H9 (cell line): ENCODE data around the gene FLRT2. TPM values are rescaled to one million over a fixed set of nuclear protein-coding genes. Genes with fewer than 3 reads are reported as not detected.

Experiments used
- DNase-seq: peaks from one replicate; pipeline ENCODE4 v3.0.0-alpha.2; 2017
- H2AFZ ChIP-seq: one replicate; pipeline ENCODE4 v1.6.1; 2013; ENCODE audit warnings: mild to moderate bottlenecking, low read length, control low read depth, moderate library complexity
- H2AK5ac ChIP-seq: 2 replicates; pipeline ENCODE4 v1.6.1; 2013; ENCODE audit warnings: low read length, control low read depth, mixed read lengths; ENCODE audit not compliant: insufficient read length
- H2BK120ac ChIP-seq: one replicate; pipeline ENCODE4 v1.6.1; 2013; ENCODE audit warnings: low read depth, mild to moderate bottlenecking, low read length, control low read depth, inconsistent platforms; ENCODE audit not compliant: poor library complexity, severe bottlenecking
- H2BK12ac ChIP-seq: 2 replicates; pipeline ENCODE4 v1.6.1; 2013; ENCODE audit warnings: low read length, control low read depth, mixed read lengths, low read depth; ENCODE audit not compliant: insufficient read length
- H2BK15ac ChIP-seq: 2 replicates; pipeline ENCODE4 v1.6.1; 2013; ENCODE audit warnings: low read depth, low read length, control low read depth
- H2BK20ac ChIP-seq: one replicate; pipeline ENCODE4 v1.6.1; 2013; ENCODE audit warnings: low read depth, mild to moderate bottlenecking, low read length, control low read depth, inconsistent platforms; ENCODE audit not compliant: poor library complexity, severe bottlenecking
- H2BK5ac ChIP-seq: 2 replicates; pipeline ENCODE4 v1.6.1; 2013; ENCODE audit warnings: low read length, control low read depth, mixed read lengths; ENCODE audit not compliant: insufficient read length
- H3K14ac ChIP-seq: 2 replicates; pipeline ENCODE4 v1.6.1; 2013; ENCODE audit warnings: low read length, control low read depth; ENCODE audit not compliant: insufficient read depth
- H3K18ac ChIP-seq: 2 replicates; pipeline ENCODE4 v1.6.1; 2013; ENCODE audit warnings: low read depth, mild to moderate bottlenecking, mixed read lengths, low read length, control low read depth; ENCODE audit not compliant: insufficient read length
- H3K23ac ChIP-seq: 2 replicates; pipeline ENCODE4 v1.6.1; 2013; ENCODE audit warnings: low read length, control low read depth, mixed read lengths, low read depth; ENCODE audit not compliant: insufficient read length
- H3K23me2 ChIP-seq: 2 replicates; pipeline ENCODE4 v1.6.1; 2013; ENCODE audit warnings: low read depth, mild to moderate bottlenecking, mixed read lengths, low read length, control low read depth; ENCODE audit not compliant: insufficient read length, poor library complexity, severe bottlenecking
- H3K27ac ChIP-seq: 2 replicates; pipeline ENCODE4 v1.5.1; 2013; ENCODE audit warnings: low read length, control low read depth, mixed read lengths, low read depth; ENCODE audit not compliant: insufficient read length
- H3K27me3 ChIP-seq: 2 replicates; pipeline ENCODE4 v1.6.1; 2013; ENCODE audit warnings: low read length, control low read depth, inconsistent platforms; ENCODE audit not compliant: insufficient read depth
- H3K4ac ChIP-seq: 2 replicates; pipeline ENCODE4 v1.6.1; 2013; ENCODE audit warnings: low read depth, mild to moderate bottlenecking, control low read depth, inconsistent platforms, low read length, moderate library complexity
- H3K4me1 ChIP-seq: 2 replicates; pipeline ENCODE4 v1.6.1; 2013; ENCODE audit warnings: low read length, control low read depth, inconsistent platforms; ENCODE audit not compliant: insufficient read depth
- H3K4me2 ChIP-seq: 2 replicates; pipeline ENCODE4 v1.6.1; 2013; ENCODE audit warnings: low read length, control low read depth, mixed read lengths; ENCODE audit not compliant: insufficient read length, insufficient read depth
- H3K56ac ChIP-seq: 2 replicates; pipeline ENCODE4 v1.6.1; 2013; ENCODE audit warnings: low read depth, mild to moderate bottlenecking, mixed read lengths, low read length, control low read depth; ENCODE audit not compliant: insufficient read length
- H3K79me1 ChIP-seq: 2 replicates; pipeline ENCODE4 v1.6.1; 2013; ENCODE audit warnings: low read depth, mild to moderate bottlenecking, moderate library complexity, low read length, control low read depth, inconsistent platforms; ENCODE audit not compliant: insufficient read depth, poor library complexity, severe bottlenecking
- H3K79me2 ChIP-seq: 2 replicates; pipeline ENCODE4 v1.6.1; 2013; ENCODE audit warnings: low read length, control low read depth, inconsistent platforms; ENCODE audit not compliant: insufficient read depth
- H3K9ac ChIP-seq: 2 replicates; pipeline ENCODE4 v1.6.1; 2013; ENCODE audit warnings: low read length, control low read depth, mixed read lengths; ENCODE audit not compliant: insufficient read length; ENCODE audit errors: extremely low read depth
- H3K9me3 ChIP-seq: one replicate; pipeline ENCODE4 v1.6.1; 2013; ENCODE audit warnings: low read depth, low read length, inconsistent platforms; ENCODE audit not compliant: control insufficient read depth
- H3T11ph ChIP-seq: one replicate; pipeline ENCODE4 v1.6.1; 2013; ENCODE audit warnings: mild to moderate bottlenecking, low read length, control low read depth, inconsistent platforms
- H4K20me1 ChIP-seq: one replicate; pipeline ENCODE4 v1.6.1; 2013; ENCODE audit not compliant: control insufficient read depth, insufficient read length, insufficient read depth
- H4K5ac ChIP-seq: 2 replicates; pipeline ENCODE4 v1.6.1; 2013; ENCODE audit warnings: low read depth, mild to moderate bottlenecking, mixed read lengths, low read length, control low read depth; ENCODE audit not compliant: insufficient read length
- H4K8ac ChIP-seq: replicated peaks from 2 replicates; pipeline ENCODE4 v1.6.1; 2013; ENCODE audit warnings: low read length, control low read depth, mixed read lengths, low read depth; ENCODE audit not compliant: insufficient read length
- H4K91ac ChIP-seq: 2 replicates; pipeline ENCODE4 v1.6.1; 2013; ENCODE audit warnings: low read depth, mild to moderate bottlenecking, moderate library complexity, mixed read lengths, low read length, control low read depth; ENCODE audit not compliant: insufficient read length
- H3K27ac Mint-ChIP-seq, 3 experiments: 2 replicates in 2 of 3; 3 replicates in 1 of 3; pipeline ENCODE4 v1.8.0; 2020 to 2021; ENCODE audit warnings: mixed read lengths in 3 of 3, mild to moderate bottlenecking in 1 of 3, moderate library complexity in 1 of 3
- H3K27me3 Mint-ChIP-seq: 2 replicates; pipeline ENCODE4 v1.8.0; 2021; ENCODE audit warnings: low read depth, mild to moderate bottlenecking, moderate library complexity, mixed read lengths
- H3K36me3 Mint-ChIP-seq, 3 experiments: 2 replicates in 2 of 3; 3 replicates in 1 of 3; pipeline ENCODE4 v1.8.0; 2020 to 2021; ENCODE audit warnings: low read depth in 3 of 3, mixed read lengths in 3 of 3; ENCODE audit not compliant: insufficient read depth in 1 of 3
- H3K4me1 Mint-ChIP-seq, 2 experiments: 2 replicates each; pipeline ENCODE4 v1.8.0; 2020; ENCODE audit warnings: mixed read lengths in 2 of 2
- H3K4me3 Mint-ChIP-seq, 2 experiments: 2 replicates in 1 of 2; 3 replicates in 1 of 2; pipeline ENCODE4 v1.8.0; 2020 to 2021; ENCODE audit warnings: mild to moderate bottlenecking in 2 of 2, mixed read lengths in 2 of 2, moderate library complexity in 1 of 2
- H3K9me3 Mint-ChIP-seq, 2 experiments: 2 replicates in 1 of 2; 3 replicates in 1 of 2; pipeline ENCODE4 v1.8.0; 2020; ENCODE audit warnings: mild to moderate bottlenecking in 2 of 2, mixed read lengths in 2 of 2, moderate library complexity in 1 of 2
- CTCF ChIP-seq: fragments of 200-600 bp; sonication (generic); conservative IDR thresholded peaks from 3 replicates; pipeline ENCODE4 v1.8.0; 2021; ENCODE audit warnings: antibody characterized with exemption, mild to moderate bottlenecking
- WGBS: extraction: QIAGEN DNeasy Blood & Tissue Kit; methylation state at CpG from one replicate; pipeline ENCODE4 v1.1.7; 2013; ENCODE audit warnings: missing lambda C conversion rate, low lambda C conversion rate, mixed read lengths; ENCODE audit not compliant: insufficient read length; ENCODE audit errors: extremely low coverage; 5-methylcytosine and 5-hydroxymethylcytosine counted together
- total RNA-seq: library from RNA; stranded (reverse); gene quantifications from 2 replicates; pipeline ENCODE4 v1.2.1, GENCODE V29; 2021

FLRT2 gene
- total RNA-seq, 1 experiment from 2014 or later = 3.3 TPM

GRCh38 chr14:85519661-85520305 lies 10.2 kb upstream of the FLRT2 start:
- H3K4me1 Mint-ChIP-seq = peaks cover 5 to 6% of the 10 kb centered on the region in 2 experiments; a peak in 3 of 4 replicates
- H3K4me3 Mint-ChIP-seq = no peak overlapping the region; a peak in 1 of 5 replicates
- Histone ChIP-seq H3K27me3 (no peaks in the 10 kb centered on the region), H2BK20ac (no peak overlapping the region), H4K20me1 (no peaks in the 10 kb centered on the region), H2BK15ac (no peak overlapping the region), H3K9me3 (no peaks in the 10 kb centered on the region), H3K18ac (no peak overlapping the region), H2BK120ac (no peak overlapping the region), H3K79me2 (no peaks in the 10 kb centered on the region), H3K9ac (no peak overlapping the region), H3K23me2 (no peaks in the 10 kb centered on the region), H3K23ac (no peak overlapping the region), H3K79me1 (no peaks in the 10 kb centered on the region), H4K5ac (no peak overlapping the region), H4K8ac (no peak overlapping the region), H3K4me2 (no peak overlapping the region), H4K91ac (no peak overlapping the region), H2AK5ac (no peak overlapping the region), H3K4me1 (no peaks in the 10 kb centered on the region; the same call in 1 of the 2 replicates), H3K27ac (no peak overlapping the region), H3K56ac (no peak overlapping the region), H2BK12ac (no peak overlapping the region), H3K14ac (no peak overlapping the region), H2AFZ (no peak overlapping the region), H3T11ph (no peak overlapping the region), H2BK5ac (no peak overlapping the region), H3K4ac (no peak overlapping the region)
- no peak for DNase-seq
- no peaks in the 10 kb centered on the region for H3K36me3 Mint-ChIP-seq
- no CpG with 5 or more reads among the region's 1 CpG for WGBS
- no peak overlapping the region for H3K27ac Mint-ChIP-seq
- no peaks in the 10 kb centered on the region for H3K9me3 Mint-ChIP-seq
- no peaks in the 10 kb centered on the region for H3K27me3 Mint-ChIP-seq
- TF ChIP-seq CTCF = no peak
